Measurements from ENCODE around the gene IRAK2. TPM values are rescaled to one million over a fixed set of nuclear protein-coding genes. Genes with fewer than 3 reads are reported as not detected.
"Not testable (repeated sequence)": the region's sequence is repeated elsewhere in the genome, so short reads cannot be mapped to it uniquely, and the experiment has no call there.

The IRAK2 gene, protein sequence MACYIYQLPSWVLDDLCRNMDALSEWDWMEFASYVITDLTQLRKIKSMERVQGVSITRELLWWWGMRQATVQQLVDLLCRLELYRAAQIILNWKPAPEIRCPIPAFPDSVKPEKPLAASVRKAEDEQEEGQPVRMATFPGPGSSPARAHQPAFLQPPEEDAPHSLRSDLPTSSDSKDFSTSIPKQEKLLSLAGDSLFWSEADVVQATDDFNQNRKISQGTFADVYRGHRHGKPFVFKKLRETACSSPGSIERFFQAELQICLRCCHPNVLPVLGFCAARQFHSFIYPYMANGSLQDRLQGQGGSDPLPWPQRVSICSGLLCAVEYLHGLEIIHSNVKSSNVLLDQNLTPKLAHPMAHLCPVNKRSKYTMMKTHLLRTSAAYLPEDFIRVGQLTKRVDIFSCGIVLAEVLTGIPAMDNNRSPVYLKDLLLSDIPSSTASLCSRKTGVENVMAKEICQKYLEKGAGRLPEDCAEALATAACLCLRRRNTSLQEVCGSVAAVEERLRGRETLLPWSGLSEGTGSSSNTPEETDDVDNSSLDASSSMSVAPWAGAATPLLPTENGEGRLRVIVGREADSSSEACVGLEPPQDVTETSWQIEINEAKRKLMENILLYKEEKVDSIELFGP
- total RNA-seq (2014; rRNA removed), result 5.9 and 7.6 TPM in 2 replicates
- polyA plus RNA-seq (2012), result 2.0 TPM

DNA sequence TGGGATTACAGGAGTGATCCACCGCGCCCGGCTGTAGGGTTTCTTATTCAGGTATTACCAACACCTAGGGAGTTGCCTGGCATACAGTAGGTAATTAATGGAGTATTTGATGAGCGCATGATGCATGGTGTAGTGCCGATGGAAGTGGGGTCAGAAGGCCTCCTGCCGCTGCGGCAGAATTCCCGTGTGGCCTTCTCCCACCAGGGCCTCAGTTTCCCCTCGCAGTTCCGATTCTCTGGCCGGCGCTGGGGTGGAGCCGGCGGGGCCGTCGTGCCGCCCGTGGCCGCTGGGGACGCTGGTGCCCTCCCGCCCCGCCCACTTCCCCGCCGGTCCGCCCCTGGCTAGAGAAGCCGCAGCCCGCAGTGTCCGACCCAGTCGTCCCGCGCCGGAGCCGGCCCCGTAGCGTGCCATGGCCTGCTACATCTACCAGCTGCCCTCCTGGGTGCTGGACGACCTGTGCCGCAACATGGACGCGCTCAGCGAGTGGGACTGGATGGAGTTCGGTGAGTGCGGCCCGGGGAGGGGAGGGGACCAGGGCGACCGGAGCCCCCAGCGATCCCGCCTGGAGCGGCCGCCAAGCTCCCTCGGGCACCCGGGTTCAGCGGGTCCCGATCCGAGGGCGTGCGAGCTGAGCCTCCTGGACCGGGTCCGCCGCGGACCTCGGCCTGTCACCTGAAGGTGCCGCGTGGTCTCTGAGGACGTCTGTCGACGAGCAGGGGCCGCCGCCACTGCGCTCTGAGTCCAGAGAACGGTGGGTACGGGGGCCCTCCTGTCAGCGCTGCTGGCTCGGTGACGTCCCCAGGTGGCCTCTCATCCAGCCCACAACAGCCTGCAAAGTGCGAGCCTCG lies at the start of gene IRAK2:
Gene IRAK2 (plus strand): TSS at position 374 of the 848 bp plus-strand sequence. CDS start 36 bp downstream, at position 410.
- DNase-seq (ENCODE audit: low read depth), result peak; percentile 54

DNA sequence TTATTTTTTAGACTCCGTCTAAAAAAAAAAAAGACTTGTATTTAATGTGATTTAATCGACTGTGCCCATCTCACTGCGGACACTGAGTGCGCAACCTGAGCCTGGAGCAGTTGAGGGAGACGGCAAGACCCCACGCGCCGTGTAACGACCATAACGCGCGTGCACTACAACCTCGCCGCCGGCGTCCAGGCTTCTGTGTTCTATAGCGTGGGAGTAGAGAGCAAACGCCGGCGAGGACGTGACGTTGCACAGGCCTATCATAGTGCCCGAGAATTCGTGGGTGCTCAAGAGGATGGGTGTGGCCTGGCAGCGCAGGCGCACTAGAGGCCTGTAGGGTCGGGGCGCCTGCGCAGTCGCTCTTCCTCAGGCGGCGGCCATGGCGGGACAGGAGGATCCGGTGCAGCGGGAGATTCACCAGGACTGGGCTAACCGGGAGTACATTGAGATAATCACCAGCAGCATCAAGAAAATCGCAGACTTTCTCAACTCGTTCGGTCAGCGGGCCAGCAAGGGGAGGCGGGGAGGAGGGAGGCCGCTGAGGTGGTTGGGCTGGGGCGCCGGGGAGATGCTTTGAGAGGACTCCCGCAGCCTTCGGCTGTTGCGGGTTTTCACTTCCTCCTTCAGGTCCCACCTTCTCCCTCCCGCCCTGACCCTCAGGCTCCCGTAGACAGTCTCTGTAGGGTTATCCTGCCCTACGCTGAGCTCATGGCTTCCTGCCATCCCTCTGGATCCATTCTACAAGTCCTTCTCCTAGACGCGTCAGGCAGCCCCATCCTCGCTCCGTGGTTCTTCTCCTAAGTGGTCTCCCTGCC lies 49.2 kb upstream of the IRAK2 start, which contains the start of gene BRK1:
Gene BRK1 (plus strand): TSS at position 350 of the 812 bp plus-strand sequence. CDS start 27 bp downstream, at position 377.
- peak; percentile 95 for DNase-seq (ENCODE audit: low read depth)

DNA sequence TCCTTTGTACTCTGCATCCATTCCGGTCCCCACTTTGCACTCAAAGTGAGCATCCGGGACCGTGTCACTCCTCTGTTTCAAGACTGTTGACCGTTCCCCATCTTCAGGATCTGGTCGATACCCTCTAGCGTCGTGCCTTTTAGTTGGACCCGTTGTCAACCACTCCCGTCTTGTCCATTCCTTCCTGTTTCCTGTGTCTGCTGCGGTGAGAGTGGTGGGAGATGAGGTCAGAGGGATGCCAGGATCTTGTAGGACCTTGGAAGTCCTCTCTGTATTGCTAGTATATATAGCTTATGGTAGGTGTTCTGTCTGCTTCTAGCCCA lies 48.6 kb upstream of the IRAK2 start:
- peak; percentile 48 for DNase-seq (ENCODE audit: low read depth)

DNA sequence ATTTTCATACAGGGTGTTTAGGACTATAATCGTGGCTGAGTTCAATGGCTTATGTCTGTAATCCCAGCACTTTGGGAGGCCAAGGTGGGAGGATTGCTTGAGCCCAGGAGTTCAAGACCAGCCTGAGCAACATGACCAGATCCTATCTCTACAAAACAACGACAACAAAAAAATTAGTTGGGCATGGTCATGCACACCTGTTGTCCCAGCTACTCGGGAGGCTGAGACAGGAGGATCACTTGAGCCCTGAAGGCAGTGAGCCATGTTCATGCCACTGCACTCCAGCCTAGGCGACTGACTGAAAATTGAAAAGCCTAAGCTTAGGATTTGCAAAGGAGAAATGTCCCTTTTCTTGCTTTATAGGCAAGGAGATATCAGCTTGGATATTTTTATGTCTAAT lies 47.8 kb upstream of the IRAK2 start:
- no peak for DNase-seq (ENCODE audit: low read depth)

DNA sequence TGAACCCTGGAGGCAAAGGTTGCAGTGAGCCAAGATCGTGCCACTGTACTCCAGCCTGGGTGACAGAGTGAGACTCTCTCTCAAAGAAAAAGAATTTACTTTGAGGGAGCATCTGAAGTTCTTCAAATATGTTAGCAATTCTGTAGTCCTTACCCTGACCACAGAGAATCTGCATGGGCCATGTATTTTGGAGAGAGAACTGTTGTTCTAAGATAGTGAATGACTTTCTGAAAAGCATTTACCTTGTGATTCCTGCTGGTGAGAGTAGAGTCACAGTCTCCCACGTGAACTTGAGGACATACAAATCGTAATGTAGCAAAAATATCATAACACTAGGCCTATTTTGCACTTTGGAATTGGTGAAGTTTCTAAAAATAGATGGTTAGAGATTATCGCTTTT lies 45.3 kb upstream of the IRAK2 start:
- DNase-seq (ENCODE audit: low read depth), result no peak

DNA sequence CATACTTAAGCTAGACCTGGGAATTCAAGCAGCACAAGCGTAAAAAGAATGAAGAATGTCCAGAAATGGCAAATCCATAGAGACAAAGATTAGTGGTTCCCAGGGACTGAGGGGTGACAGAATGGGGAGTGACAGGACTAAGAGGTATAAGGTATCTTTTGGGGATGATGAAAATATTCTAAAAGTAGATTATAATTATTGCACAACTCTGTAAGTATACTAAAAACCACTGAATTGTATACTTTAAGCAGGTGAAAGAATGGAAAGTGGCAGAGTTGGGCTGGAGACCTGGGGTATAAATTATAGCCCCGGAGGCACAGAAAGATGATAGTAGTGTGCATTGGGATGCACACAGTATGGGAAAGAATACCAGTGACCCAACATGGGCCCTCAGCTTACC lies 43.7 kb upstream of the IRAK2 start:
- DNase-seq (ENCODE audit: low read depth), result no peak

DNA sequence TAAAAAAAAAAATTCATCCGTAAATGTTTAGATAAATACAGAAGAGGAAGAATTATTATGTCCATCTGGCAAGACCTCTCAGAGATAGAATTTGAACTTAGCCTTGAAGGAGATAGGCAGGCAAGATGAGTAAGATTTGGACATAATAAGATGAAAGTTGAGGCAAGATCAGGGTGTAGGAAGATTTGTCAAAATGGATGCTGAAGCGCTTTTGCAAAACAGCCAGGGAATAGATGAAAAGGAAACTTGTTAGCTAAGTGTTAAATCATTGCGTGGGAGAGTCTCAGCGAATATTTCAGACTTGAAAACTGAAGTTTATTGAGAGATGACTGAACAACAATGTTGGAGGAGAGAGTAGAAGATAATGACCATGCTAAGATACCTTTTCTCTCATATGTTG lies 42.0 kb upstream of the IRAK2 start:
- DNase-seq (ENCODE audit: low read depth), result no peak

DNA sequence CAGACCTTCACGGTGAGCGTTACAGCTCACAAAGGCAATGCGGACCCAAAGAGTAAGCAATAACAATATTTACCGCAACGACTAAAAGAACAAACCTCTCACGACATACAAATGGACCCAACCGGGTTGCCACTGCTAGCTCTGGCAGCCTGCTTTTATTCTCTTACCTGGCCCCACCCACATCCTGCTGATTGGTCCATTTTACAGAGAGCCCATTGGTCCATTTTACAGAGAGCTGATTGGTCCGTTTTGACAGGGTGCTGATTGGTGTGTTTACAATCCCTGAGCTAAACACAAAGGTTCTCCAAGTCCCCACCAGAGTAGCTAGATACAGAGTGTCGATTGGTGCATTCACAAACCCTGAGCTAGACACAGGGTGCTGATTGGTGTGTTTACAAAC lies 28.8 kb upstream of the IRAK2 start:
- DNase-seq (ENCODE audit: low read depth), result not testable (repeated sequence)

DNA sequence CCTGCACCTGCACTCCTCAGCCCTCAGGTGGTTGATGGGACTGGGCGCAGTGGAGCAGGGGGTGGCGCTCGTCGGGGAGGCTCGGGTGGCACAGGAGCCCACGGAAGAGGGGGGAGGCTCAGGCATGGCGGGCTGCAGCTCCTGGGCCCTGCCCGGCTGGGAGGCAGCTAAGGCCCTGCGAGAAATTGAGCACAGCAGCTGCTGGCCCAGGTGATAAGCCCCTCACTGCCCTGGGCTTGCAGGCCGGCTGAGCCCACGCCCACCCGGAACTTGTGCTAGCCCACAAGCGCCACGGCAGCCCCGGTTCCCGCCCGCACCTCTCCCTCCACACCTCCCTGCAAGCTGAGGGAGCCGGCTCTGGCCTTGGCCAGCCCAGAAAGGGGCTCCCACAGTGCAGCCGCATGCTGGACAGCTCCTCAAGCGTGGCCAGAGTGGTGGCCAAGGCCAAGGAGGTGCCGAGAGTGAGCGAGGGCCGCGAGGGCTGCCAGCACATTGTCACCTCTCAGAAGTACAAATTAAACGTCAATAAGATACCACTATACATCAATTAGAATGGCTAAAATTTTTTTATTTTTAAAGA lies 28.2 kb upstream of the IRAK2 start:
- no peak for DNase-seq (ENCODE audit: low read depth)

DNA sequence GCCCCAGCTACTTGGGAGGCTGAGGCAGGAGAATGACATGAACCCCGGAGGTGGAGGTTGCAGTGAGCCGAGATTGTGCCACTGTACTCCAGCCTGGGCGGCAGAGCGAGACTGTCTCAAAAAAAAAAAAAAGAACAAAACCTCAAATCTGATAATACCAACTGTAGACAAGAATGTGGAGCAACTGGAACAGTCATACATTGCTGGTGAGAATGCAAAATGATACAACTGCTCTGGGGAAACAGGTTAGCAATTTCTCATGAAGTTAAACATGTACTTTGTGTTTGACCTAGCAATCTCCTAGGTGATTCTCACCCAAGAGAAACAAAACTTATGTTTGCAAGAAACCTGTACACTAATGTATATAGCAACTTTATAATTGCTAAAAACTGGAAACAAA lies 27.5 kb upstream of the IRAK2 start:
- DNase-seq (ENCODE audit: low read depth), result no peak

DNA sequence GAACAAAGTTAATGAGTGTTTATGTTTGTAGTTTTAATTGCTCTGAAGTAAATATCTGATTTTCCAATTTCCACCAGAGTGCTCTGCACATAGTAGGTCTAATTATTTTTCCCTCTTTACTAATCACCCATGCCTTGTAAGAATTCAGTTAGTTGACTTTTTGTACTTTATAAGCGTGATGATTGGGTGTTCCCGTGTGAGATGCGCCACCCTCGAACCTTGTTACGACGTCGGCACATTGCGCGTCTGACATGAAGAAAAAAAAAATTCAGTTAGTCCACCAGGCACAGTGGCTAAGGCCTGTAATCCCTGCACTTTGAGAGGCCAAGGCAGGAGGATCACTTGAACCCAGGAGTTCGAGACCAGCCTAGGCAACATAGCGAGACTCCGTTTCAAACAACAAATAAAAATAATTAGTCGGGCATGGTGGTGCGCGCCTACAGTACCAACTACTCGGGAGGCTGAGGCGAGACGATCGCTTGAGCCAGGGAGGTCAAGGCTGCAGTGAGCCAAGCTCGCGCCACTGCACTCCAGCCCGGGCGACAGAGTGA lies 23.6 kb upstream of the IRAK2 start:
- no peak for DNase-seq (ENCODE audit: low read depth)

DNA sequence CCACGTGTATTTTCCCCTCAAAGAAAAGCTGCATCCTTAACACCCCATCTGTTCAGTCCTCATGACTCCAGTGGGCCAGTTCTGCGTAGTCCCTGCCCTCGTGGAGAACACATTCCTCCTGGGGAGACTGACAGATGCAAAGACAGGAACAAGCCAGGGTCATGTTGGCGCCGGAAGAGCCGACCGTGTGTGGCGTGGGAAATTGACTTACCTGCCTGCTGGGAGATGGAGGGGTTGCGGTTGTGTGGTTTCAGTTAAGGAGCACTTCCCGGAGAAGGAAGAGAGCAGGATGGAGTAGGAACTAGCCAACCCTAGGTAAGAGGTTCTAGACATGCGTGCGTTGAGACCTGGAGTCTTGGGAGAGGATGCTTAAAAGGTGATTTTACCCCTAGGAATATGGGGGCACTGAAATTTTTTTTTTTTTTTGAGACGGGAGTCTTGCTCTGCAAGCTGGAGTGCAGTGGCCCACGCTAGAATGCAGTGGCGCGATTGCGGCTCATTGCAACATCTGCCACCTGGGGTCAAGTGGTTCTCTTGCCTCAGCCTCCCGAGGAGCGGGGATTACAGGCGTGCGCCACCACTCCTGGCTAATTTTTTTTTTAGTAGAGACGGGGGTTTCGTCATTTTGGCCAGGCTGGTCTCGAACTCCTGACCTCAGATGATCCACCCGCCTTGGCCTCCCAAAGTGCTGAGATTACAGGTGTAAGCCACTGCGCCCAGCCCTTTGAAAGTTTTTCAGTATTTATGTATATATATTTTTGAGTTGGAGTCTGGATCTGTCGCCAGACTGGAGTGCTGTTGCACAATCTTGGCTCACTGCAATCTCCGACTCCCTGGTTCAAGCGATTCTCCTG lies 21.8 kb upstream of the IRAK2 start:
- DNase-seq (ENCODE audit: low read depth), result no peak

DNA sequence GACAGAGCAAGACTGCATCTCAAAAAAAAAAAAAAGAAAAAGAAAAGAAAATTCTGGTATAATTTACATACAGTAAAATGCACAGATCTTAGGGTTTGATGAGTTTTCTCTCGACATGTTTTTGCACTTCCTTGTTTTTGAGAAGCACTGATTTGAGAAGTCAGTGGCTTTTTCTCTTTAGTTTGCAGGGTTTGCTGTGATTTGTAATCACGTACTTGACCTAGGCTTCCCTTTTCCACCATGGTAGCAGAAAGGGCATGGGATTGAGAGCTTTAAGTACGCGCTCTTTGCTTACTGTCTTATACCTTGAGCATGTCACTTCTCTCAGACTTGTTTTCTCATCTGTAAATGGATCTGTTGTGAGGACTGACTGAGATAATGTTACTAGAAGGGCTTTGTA lies 19.0 kb upstream of the IRAK2 start:
- no peak for DNase-seq (ENCODE audit: low read depth)

DNA sequence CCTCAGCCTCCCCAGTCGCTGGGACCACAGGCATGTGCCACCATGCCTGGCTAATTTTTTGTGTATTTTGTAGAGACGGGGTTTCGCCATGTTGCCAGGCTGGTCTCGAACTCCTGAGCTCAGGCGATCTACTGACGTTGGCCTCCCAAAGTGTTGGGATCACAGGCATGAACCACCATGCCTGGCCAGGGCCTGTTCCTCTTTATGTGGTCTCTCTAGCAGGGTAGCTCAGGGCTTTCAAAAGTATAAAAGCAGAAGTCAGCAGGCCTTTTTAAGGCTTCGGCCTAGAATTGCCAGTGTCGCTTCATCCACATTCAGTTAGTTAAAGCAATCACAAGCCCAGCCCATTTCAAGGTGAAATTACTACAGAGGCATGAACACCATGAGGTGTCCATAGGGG lies 15.5 kb upstream of the IRAK2 start:
- DNase-seq (ENCODE audit: low read depth), result no peak

DNA sequence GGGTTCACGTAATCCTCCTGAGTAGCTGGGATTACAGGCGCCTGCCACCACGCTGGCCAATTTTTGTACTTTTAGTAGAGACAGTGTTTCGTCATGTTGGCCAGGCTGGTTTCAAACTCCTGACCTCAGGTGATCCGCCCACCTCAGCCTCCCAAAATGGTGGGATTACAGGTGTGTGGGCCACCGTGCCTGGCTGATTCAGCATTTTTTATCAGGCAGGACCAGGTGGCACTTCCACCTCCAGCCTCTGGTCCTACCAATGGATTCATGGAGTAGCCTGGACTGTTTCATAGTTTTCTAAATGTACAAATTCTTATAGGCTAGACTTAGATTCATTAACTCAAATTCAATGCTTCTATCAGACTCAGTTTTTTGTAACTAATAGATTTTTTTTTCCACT lies 13.7 kb upstream of the IRAK2 start:
- no peak for DNase-seq (ENCODE audit: low read depth)

DNA sequence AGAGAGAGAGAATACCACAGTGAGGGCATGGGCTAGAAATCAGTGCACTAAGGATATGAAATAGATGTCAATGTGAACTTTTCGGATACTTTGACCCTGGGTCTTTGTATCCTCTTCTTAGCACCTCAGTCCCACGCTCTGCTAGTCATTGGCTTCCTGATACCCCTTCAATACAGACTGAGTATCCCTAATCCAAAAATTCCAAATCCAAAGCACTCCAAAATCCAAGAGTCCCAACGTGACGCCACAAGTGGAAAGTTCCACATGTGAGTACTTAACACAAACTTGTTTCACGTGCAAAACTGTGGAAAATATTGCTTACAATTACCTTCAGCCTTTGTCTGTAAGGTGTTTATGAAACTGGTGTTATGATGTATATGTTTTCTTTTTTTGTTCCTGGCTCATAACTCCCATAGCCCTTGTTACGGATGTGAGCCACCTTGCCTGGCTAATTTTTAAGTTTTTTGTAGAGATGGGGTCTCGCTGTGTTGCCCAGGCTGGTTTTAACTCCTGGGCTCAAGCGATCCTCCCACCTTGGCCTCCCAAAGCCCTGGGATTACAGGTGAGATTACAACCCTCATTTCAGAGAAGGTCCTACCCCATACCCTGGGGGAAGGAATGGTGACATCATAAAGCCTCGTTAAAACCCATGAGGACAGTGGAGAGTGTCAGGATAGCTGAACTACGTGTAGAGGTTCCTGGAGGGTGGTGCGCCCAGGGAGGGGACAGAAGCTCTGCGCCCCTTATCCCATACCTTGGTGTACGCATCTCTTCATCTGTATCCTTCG lies 10.2 kb upstream of the IRAK2 start:
- no peak for DNase-seq (ENCODE audit: low read depth)

DNA sequence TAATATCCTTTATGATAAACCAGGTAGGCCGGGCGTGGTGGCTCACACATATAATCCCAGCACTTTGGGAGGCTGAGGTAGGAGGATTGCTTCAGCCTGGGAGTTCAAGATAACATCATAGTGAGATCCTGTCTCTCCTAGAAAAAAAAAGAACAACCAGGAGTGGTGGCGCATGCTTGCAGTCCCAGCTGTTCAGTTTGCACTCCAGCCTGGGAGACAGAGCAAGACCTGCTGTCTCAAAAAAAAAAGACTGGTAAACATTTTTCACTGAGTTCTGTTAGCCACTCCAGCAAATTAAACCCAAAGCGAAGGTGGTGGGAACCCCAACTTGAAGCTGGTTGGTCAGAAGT lies 9.6 kb upstream of the IRAK2 start:
- DNase-seq (ENCODE audit: low read depth), result no peak

DNA sequence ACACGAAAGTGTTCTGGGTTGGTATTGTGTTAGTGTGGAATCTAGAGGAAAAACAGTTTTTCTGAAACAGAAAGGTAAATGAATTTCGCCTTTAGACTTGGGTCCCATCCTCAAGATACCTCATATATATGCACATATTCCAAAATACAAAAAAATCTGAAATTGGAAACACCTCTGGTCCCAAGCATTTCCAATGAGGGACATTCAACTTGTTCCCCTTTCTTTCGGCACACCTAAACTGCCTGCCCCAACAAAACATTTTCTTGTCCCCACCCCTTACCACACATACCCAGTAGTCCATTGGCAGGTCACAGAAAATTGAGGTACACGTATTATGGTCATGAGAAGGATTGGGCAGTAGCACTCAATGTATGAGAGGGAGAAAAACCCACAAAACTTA lies 9.1 kb upstream of the IRAK2 start:
- DNase-seq (ENCODE audit: low read depth), result no peak

DNA sequence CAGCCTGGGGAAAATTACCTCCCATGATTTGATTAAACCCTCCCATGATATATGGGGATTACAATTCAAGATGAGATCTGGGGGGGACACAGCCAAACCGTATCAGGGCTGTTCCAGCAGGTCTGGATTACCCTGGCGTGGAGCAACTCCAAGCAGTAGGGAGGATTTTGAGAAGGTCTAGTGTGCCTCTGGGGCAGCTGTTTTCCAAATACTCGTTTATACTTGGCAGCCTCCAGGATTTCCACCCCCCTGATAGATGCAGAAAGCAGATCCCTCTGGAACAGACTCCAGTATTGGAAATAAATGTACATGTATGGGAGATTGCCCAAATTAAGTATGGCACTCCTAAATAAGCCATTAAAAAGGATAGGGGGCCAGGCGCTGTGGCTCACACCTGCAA lies 7.7 kb upstream of the IRAK2 start:
- DNase-seq (ENCODE audit: low read depth), result no peak
